ENCODE data around the gene MUC5B.
"Not testable (repeated sequence)": the region's sequence is repeated elsewhere in the genome, so short reads cannot be mapped to it uniquely, and the experiment has no call there.

Gene MUC5B

GRCh38 chr11:1209371-1210057, 13.4 kb upstream of the MUC5B start:
- Histone ChIP-seq H3K4me3 (replicated peaks; ENCODE audit: low read depth, low read length) (no peak overlapping the region), H3K27me3 (replicated peaks; ENCODE audit: control insufficient read depth, insufficient read depth, low read length) (no peaks in the 10 kb centered on the region), H3K36me3 (ENCODE audit: control insufficient read depth, insufficient read depth, low read length) (no peaks in the 10 kb centered on the region)
- TF ChIP-seq CTCF (IDR thresholded peaks at IDR 0.05; ENCODE audit: insufficient read depth, low read length, poor library complexity, severe bottlenecking) = no peak
- no peak for DNase-seq (ENCODE audit: extremely low read depth, insufficient read length)

- H3K4me3 ChIP-seq (replicated peaks; ENCODE audit: low read depth, low read length) = no peak overlapping the region
- no peak for TF ChIP-seq CTCF (IDR thresholded peaks at IDR 0.05; ENCODE audit: insufficient read depth, low read length, poor library complexity, severe bottlenecking)
- no peak for DNase-seq (ENCODE audit: extremely low read depth, insufficient read length)
- H3K27me3 ChIP-seq (replicated peaks; ENCODE audit: control insufficient read depth, insufficient read depth, low read length) = no peaks in the 10 kb centered on the region
- H3K36me3 ChIP-seq (ENCODE audit: control insufficient read depth, insufficient read depth, low read length) = no peaks in the 10 kb centered on the region
These were observed 11.0 kb upstream of the MUC5B start for GRCh38 chr11:1211838-1212237.

- H3K27me3 ChIP-seq (replicated peaks; ENCODE audit: control insufficient read depth, insufficient read depth, low read length); H3K4me3 ChIP-seq (replicated peaks; ENCODE audit: low read depth, low read length); H3K36me3 ChIP-seq (ENCODE audit: control insufficient read depth, insufficient read depth, low read length); DNase-seq (ENCODE audit: extremely low read depth, insufficient read length): not testable (repeated sequence)
These were observed 7.0 kb upstream of the MUC5B start for GRCh38 chr11:1215826-1216225.

GRCh38 chr11:1217151-1217550, 5.7 kb upstream of the MUC5B start:
- H3K27me3 ChIP-seq (replicated peaks; ENCODE audit: control insufficient read depth, insufficient read depth, low read length) = no peaks in the 10 kb centered on the region
- DNase-seq (ENCODE audit: extremely low read depth, insufficient read length) = no peak
- H3K4me3 ChIP-seq (replicated peaks; ENCODE audit: low read depth, low read length) = no peak overlapping the region
- TF ChIP-seq CTCF (IDR thresholded peaks at IDR 0.05; ENCODE audit: insufficient read depth, low read length, poor library complexity, severe bottlenecking) = no peak
- H3K36me3 ChIP-seq (ENCODE audit: control insufficient read depth, insufficient read depth, low read length) = no peaks in the 10 kb centered on the region

DNA sequence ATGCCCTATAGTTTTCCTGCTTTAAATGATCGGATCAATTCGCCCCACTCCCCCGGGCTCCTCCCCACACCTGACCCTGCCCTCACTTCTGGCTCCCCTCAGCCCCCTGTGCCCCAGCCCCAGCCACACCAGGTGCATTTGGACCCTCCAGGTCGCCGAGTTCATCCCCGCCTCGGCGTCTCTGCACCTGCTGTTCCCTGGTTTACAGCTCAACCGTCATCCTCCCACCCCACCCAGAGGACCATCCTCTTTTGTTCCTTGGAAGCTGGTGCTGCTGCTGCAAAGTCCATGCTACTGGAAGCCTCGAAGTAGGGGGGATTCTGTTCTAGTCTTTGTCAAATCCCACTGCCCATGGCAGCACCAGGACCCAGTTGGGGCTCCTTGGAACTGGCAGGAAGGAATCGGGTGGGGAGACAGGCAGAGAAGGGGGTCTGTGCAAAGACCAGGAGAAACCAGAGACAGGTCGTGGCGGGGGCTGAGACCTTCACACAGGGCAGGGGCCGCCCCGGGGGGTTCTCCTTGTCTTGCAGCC, 4.5 kb upstream of the MUC5B start:
- DNase-seq (ENCODE audit: extremely low read depth, insufficient read length) = no peak
- no peaks in the 10 kb centered on the region for H3K27me3 ChIP-seq (replicated peaks; ENCODE audit: control insufficient read depth, insufficient read depth, low read length)
- TF ChIP-seq CTCF (IDR thresholded peaks at IDR 0.05; ENCODE audit: insufficient read depth, low read length, poor library complexity, severe bottlenecking) = no peak

DNA sequence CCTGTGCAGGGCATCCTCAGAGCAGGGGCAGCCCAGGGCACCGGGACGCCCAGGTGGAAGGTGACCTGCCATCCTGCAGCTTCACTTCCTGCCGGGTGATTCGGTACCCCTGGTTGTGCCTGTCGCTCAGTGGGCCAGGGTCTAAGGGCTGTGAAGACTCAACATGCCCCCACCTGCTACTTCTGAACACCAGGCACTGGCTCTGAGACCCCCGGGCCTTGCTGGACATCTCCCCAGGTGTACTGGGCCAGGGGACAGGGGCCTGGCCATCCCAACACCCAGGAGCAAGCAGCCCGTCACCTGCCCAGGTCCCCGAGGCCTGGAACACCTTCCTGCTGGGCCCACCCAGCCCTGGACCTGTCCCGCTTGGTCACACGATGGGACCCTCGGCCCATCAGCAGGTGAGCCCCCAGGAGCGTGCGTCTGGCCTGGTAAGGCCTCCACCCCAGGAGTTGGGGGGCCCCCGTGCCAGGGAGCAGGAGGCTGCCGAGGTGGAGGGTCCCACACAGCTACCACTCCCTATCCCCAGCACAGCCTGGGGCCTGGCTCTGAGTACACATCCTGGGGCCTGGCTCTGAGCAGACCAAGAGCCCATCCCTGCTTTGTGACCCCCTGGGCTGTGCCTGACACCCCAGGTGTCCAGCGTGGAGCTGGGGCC, 3.9 kb upstream of the MUC5B start:
- Histone ChIP-seq H3K36me3 (ENCODE audit: control insufficient read depth, insufficient read depth, low read length) (no peaks in the 10 kb centered on the region), H3K4me3 (replicated peaks; ENCODE audit: low read depth, low read length) (no peak overlapping the region), H3K27me3 (replicated peaks; ENCODE audit: control insufficient read depth, insufficient read depth, low read length) (no peaks in the 10 kb centered on the region)
- TF ChIP-seq CTCF (IDR thresholded peaks at IDR 0.05; ENCODE audit: insufficient read depth, low read length, poor library complexity, severe bottlenecking) = no peak
- DNase-seq (ENCODE audit: extremely low read depth, insufficient read length) = no peak

More for the DNA sequence above, 4.5 kb upstream of the MUC5B start:
- no peak overlapping the region for H3K4me3 ChIP-seq (replicated peaks; ENCODE audit: low read depth, low read length)
- H3K36me3 ChIP-seq (ENCODE audit: control insufficient read depth, insufficient read depth, low read length) = no peaks in the 10 kb centered on the region

Measured in GM06990 (cell line).